ENCODE data around the gene NSFL1C.

NSFL1C gene

GRCh38 chr20:1496930-1497329 is 30.3 kb upstream of the NSFL1C start:
- no peak for FAIRE-seq

GRCh38 chr20:1494436-1494835 is 27.8 kb upstream of the NSFL1C start:
- DNase-seq (ENCODE audit: insufficient read length) (no peak), FAIRE-seq (no peak)
- TF ChIP-seq POLR2AphosphoS5 (IDR thresholded peaks at IDR 0.05; ENCODE audit: low read depth, low read length): no peak
- TF ChIP-seq POLR2A (IDR thresholded peaks at IDR 0.05; ENCODE audit: low read depth, low read length): no peak
- TF ChIP-seq TAF1 (IDR thresholded peaks at IDR 0.05; ENCODE audit: borderline replicate concordance, low read depth, low read length): no peak

More at GRCh38 chr20:1496930-1497329, 30.3 kb upstream of the NSFL1C start:
- TF ChIP-seq POLR2AphosphoS5 (IDR thresholded peaks at IDR 0.05; ENCODE audit: low read depth, low read length): no peak
- no peak for TF ChIP-seq POLR2A (IDR thresholded peaks at IDR 0.05; ENCODE audit: low read depth, low read length)
- TF ChIP-seq TAF1 (IDR thresholded peaks at IDR 0.05; ENCODE audit: borderline replicate concordance, low read depth, low read length): no peak
- DNase-seq (ENCODE audit: insufficient read length): no peak

- TF ChIP-seq TAF1 (IDR thresholded peaks at IDR 0.05; ENCODE audit: borderline replicate concordance, low read depth, low read length): no peak
- TF ChIP-seq POLR2AphosphoS5 (IDR thresholded peaks at IDR 0.05; ENCODE audit: low read depth, low read length): no peak
- TF ChIP-seq POLR2A (IDR thresholded peaks at IDR 0.05; ENCODE audit: low read depth, low read length): no peak
- DNase-seq (ENCODE audit: insufficient read length) (no peak), FAIRE-seq (no peak)
These were observed 26.9 kb upstream of the NSFL1C start for GRCh38 chr20:1493536-1493935.

GRCh38 chr20:1491860-1492642 is 25.4 kb upstream of the NSFL1C start:
- DNase-seq (ENCODE audit: insufficient read length): no peak
- TF ChIP-seq TAF1 (IDR thresholded peaks at IDR 0.05; ENCODE audit: borderline replicate concordance, low read depth, low read length) (no peak), POLR2A (IDR thresholded peaks at IDR 0.05; ENCODE audit: low read depth, low read length) (no peak), POLR2AphosphoS5 (IDR thresholded peaks at IDR 0.05; ENCODE audit: low read depth, low read length) (no peak)
- no peak for FAIRE-seq

GRCh38 chr20:1491281-1491840 is 24.7 kb upstream of the NSFL1C start, which contains the start of gene SIRPB2:
Gene SIRPB2, minus strand, starts transcription at chr20:1491420. Its CDS starts 61 bp downstream, at chr20:1491359.
- no peak for DNase-seq (ENCODE audit: insufficient read length)
- TF ChIP-seq TAF1 (IDR thresholded peaks at IDR 0.05; ENCODE audit: borderline replicate concordance, low read depth, low read length) (no peak), POLR2A (IDR thresholded peaks at IDR 0.05; ENCODE audit: low read depth, low read length) (no peak), POLR2AphosphoS5 (IDR thresholded peaks at IDR 0.05; ENCODE audit: low read depth, low read length) (no peak)
- no peak for FAIRE-seq

- DNase-seq (ENCODE audit: insufficient read length) (no peak), FAIRE-seq (no peak)
- no peak for TF ChIP-seq POLR2A (IDR thresholded peaks at IDR 0.05; ENCODE audit: low read depth, low read length)
- TF ChIP-seq POLR2AphosphoS5 (IDR thresholded peaks at IDR 0.05; ENCODE audit: low read depth, low read length): no peak
- TF ChIP-seq TAF1 (IDR thresholded peaks at IDR 0.05; ENCODE audit: borderline replicate concordance, low read depth, low read length): no peak
These were observed 24.1 kb upstream of the NSFL1C start for GRCh38 chr20:1490643-1491195.

- no peak for DNase-seq (ENCODE audit: insufficient read length)
- no peak for FAIRE-seq
- TF ChIP-seq TAF1 (IDR thresholded peaks at IDR 0.05; ENCODE audit: borderline replicate concordance, low read depth, low read length) (no peak), POLR2A (IDR thresholded peaks at IDR 0.05; ENCODE audit: low read depth, low read length) (no peak), POLR2AphosphoS5 (IDR thresholded peaks at IDR 0.05; ENCODE audit: low read depth, low read length) (no peak)
These were observed 23.3 kb upstream of the NSFL1C start for GRCh38 chr20:1489764-1490436.

- FAIRE-seq (no peak), DNase-seq (ENCODE audit: insufficient read length) (no peak)
These were observed 22.7 kb upstream of the NSFL1C start for GRCh38 chr20:1489325-1489724.

GRCh38 chr20:1486566-1486965 is 19.9 kb upstream of the NSFL1C start:
- no peak for DNase-seq (ENCODE audit: insufficient read length)
- no peak for FAIRE-seq
- TF ChIP-seq TAF1 (IDR thresholded peaks at IDR 0.05; ENCODE audit: borderline replicate concordance, low read depth, low read length): no peak
- TF ChIP-seq POLR2A (IDR thresholded peaks at IDR 0.05; ENCODE audit: low read depth, low read length): no peak
- TF ChIP-seq POLR2AphosphoS5 (IDR thresholded peaks at IDR 0.05; ENCODE audit: low read depth, low read length): no peak

More at GRCh38 chr20:1489325-1489724, 22.7 kb upstream of the NSFL1C start:
- TF ChIP-seq POLR2AphosphoS5 (IDR thresholded peaks at IDR 0.05; ENCODE audit: low read depth, low read length): no peak
- TF ChIP-seq POLR2A (IDR thresholded peaks at IDR 0.05; ENCODE audit: low read depth, low read length): no peak
- TF ChIP-seq TAF1 (IDR thresholded peaks at IDR 0.05; ENCODE audit: borderline replicate concordance, low read depth, low read length): no peak

GRCh38 chr20:1484438-1485116 is 17.9 kb upstream of the NSFL1C start:
- DNase-seq (ENCODE audit: insufficient read length) (no peak), FAIRE-seq (no peak)
- TF ChIP-seq TAF1 (IDR thresholded peaks at IDR 0.05; ENCODE audit: borderline replicate concordance, low read depth, low read length) (no peak), POLR2A (IDR thresholded peaks at IDR 0.05; ENCODE audit: low read depth, low read length) (no peak), POLR2AphosphoS5 (IDR thresholded peaks at IDR 0.05; ENCODE audit: low read depth, low read length) (no peak)

All from GM12892 (cell line).